GM12878 (cell line): ENCODE results near the gene SPINT2. TPM values are rescaled to one million over a fixed set of nuclear protein-coding genes. Genes with fewer than 3 reads are reported as not detected.

Experiments used
- ATAC-seq: fragments of 200-7000 bp; cut with Tn5 transposase; 3 replicates; pipeline ENCODE4 v1.9.1; 2020; ENCODE audit warnings: mild to moderate bottlenecking, moderate library complexity
- BruUV-seq: library from RNA; stranded (reverse); fragments of 400-500 nt; replicated peaks from 2 replicates; lab custom pipeline; 2021; lab: Mats Ljungman, UMichigan
- CTCF ChIA-PET: fragments of 300-600 bp; sonication (Branson Sonifier 250); formaldehyde crosslinking; extraction: SDS; loops from one replicate; lab custom pipeline; 2021; ENCODE audit warnings: inconsistent platforms; lab: Yijun Ruan, JAX
- POLR2A ChIA-PET: fragments of 350-600 bp; formaldehyde crosslinking; extraction: SDS; loops from one replicate; lab custom pipeline; 2021; ENCODE audit warnings: inconsistent platforms; lab: Charles Lee
- RAD21 ChIA-PET: fragments of 300-600 bp; sonication (Branson Sonifier 250); formaldehyde crosslinking; loops from one replicate; lab custom pipeline; 2023; ENCODE audit warnings: antibody characterized with exemption; ENCODE audit not compliant: unreplicated experiment; lab: Charles Lee
- SMC1A ChIA-PET: fragments of 300-600 bp; sonication (Branson Sonifier 250); formaldehyde crosslinking; loops from one replicate; lab custom pipeline; 2023; ENCODE audit not compliant: unreplicated experiment, uncharacterized antibody; lab: Charles Lee
- DNase-seq: peaks from one replicate; pipeline ENCODE4 v3.0.0-alpha.2; 2011; ENCODE audit warnings: low read depth, low spot score
- FAIRE-seq: peaks from 3 replicates; lab custom pipeline; 2011; peaks lifted over from hg19 to GRCh38; lab: Jason Lieb, UNC
- H2AFZ ChIP-seq: 2 replicates; pipeline ENCODE4 v1.6.0; 2011; ENCODE audit warnings: low read depth, low read length, control low read depth; ENCODE audit not compliant: control insufficient read depth
- H3K27ac ChIP-seq: 2 replicates; pipeline ENCODE4 v1.5.1; 2011; ENCODE audit warnings: control low read depth; ENCODE audit not compliant: control insufficient read depth, insufficient read depth
- H3K27me3 ChIP-seq, 2 experiments: replicated peaks in 1 of 2; 2 replicates each; pipeline versions ENCODE4 v1.6.0 to v1.6.1; 2011; ENCODE audit warnings: low read length in 1 of 2; ENCODE audit not compliant: control insufficient read depth in 2 of 2, insufficient read depth in 2 of 2
- H3K36me3 ChIP-seq, 2 experiments: 2 replicates each; pipeline ENCODE4 v1.5.1; 2011; ENCODE audit warnings: low read length in 1 of 2; ENCODE audit not compliant: control insufficient read depth in 2 of 2, insufficient read depth in 2 of 2
- H3K4me1 ChIP-seq: 2 replicates; pipeline ENCODE4 v1.6.1; 2011; ENCODE audit warnings: mild to moderate bottlenecking, low read length, moderate library complexity, mixed read lengths; ENCODE audit not compliant: control insufficient read depth, insufficient read depth
- H3K4me2 ChIP-seq: 2 replicates; pipeline ENCODE4 v1.6.0; 2011; ENCODE audit warnings: control low read depth; ENCODE audit not compliant: control insufficient read depth, insufficient read depth
- H3K4me3 ChIP-seq: fragments of 200-600 bp; sonication (generic); 2 replicates; pipeline ENCODE4 v1.5.1; 2016
- H3K79me2 ChIP-seq: 2 replicates; pipeline ENCODE4 v1.6.0; 2011; ENCODE audit warnings: low read length; ENCODE audit not compliant: control insufficient read depth, insufficient read depth
- H3K9ac ChIP-seq: 2 replicates; pipeline ENCODE4 v1.8.0; 2011; ENCODE audit warnings: low read length, control low read depth, mixed read lengths; ENCODE audit not compliant: control insufficient read depth, insufficient read depth
- H3K9me3 ChIP-seq: replicated peaks from 3 replicates; pipeline ENCODE4 v1.5.1; 2011; ENCODE audit warnings: mild to moderate bottlenecking, low read length; ENCODE audit not compliant: control insufficient read depth, insufficient read depth
- H4K20me1 ChIP-seq: 2 replicates; pipeline ENCODE4 v1.6.0; 2011; ENCODE audit not compliant: control insufficient read depth, insufficient read depth
- BHLHE40 ChIP-seq, 2 experiments: fragments of 450-650 bp in 1 of 2; IDR thresholded peaks; 2 replicates each; pipeline ENCODE4 v1.6.1; 2011 to 2017; ENCODE audit warnings: low read depth in 2 of 2, borderline replicate concordance in 1 of 2, improper control_type of control experiment in 1 of 2, low read length in 1 of 2, mild to moderate bottlenecking in 1 of 2
- ELK1 ChIP-seq: IDR thresholded peaks from 2 replicates; pipeline ENCODE4 v1.6.1; 2012; ENCODE audit warnings: low read depth, low read length, improper control_type of control experiment
- ETV6 ChIP-seq, 2 experiments: fragments of 450-650 bp in 1 of 2; IDR thresholded peaks in 1 of 2; conservative IDR thresholded peaks in 1 of 2; 2 replicates each; pipeline ENCODE4 v1.6.1; 2014; ENCODE audit warnings: antibody characterized with exemption in 1 of 2, borderline replicate concordance in 1 of 2, low read depth in 1 of 2, mild to moderate bottlenecking in 1 of 2, moderate library complexity in 1 of 2
- NFXL1 ChIP-seq: fragments of 450-650 bp; IDR thresholded peaks from 2 replicates; pipeline ENCODE4 v1.6.1; 2017; ENCODE audit warnings: antibody characterized with exemption, mild to moderate bottlenecking, borderline replicate concordance
- RAD51 ChIP-seq: fragments of 450-650 bp; IDR thresholded peaks from 2 replicates; pipeline ENCODE4 v1.6.1; 2016; ENCODE audit warnings: moderate library complexity, mild to moderate bottlenecking, inconsistent platforms
- STAT1 ChIP-seq: fragments of 450-650 bp; conservative IDR thresholded peaks from 2 replicates; pipeline ENCODE4 v1.6.1; 2014; ENCODE audit warnings: antibody characterized with exemption, mild to moderate bottlenecking
- ZBTB11 ChIP-seq: fragments of 450-650 bp; formaldehyde crosslinking; IDR thresholded peaks from 2 replicates; pipeline ENCODE4 v1.5.0; 2022; ENCODE audit warnings: mild to moderate bottlenecking, missing genetic modification characterization
- ZNF274 ChIP-seq: IDR thresholded peaks from one replicate; pipeline ENCODE4 v1.8.0; 2011; ENCODE audit not compliant: insufficient read length, insufficient read depth
- WGBS: methylation state at CpG from one replicate; pipeline ENCODE4 v1.1.6; 2016; ENCODE audit warnings: low lambda C conversion rate; ENCODE audit not compliant: insufficient replicate concordance, insufficient coverage; ENCODE audit errors: missing lambda C conversion rate; 5-methylcytosine and 5-hydroxymethylcytosine counted together
- in situ Hi-C: fragments of 300-500 bp; cut with MboI; formaldehyde crosslinking; loops from 9 replicates; pipeline ENCODE4 v1.14.3; 2018; ENCODE audit warnings: mixed read lengths
- intact Hi-C: fragments of 100-400 bp; cut with micrococcal nuclease; formaldehyde crosslinking; loops from one replicate; pipeline ENCODE4 v1.14.2; 2022; ENCODE audit not compliant: unreplicated experiment
- polyA plus RNA-seq, 11 experiments: library from polyadenylated mRNA; depleted of rRNA in 4 of 11; unstranded in 6 of 11; stranded (reverse) in 5 of 11; fragments of >200 nt; fragmentation: Nextera tagmentation in 4 of 11; fragmentation: Illumina TruSeq in 1 of 11; extraction: Ambion mirVana in 4 of 11; extraction: Trizol in 1 of 11; gene quantifications; 1 replicate in 1 of 11; 2 replicates in 10 of 11; pipeline versions ENCODE4 v1.2.1 to v1.2.3, GENCODE V29; 2011 to 2016; ENCODE audit warnings: inconsistent platforms in 2 of 11, missing spikeins in 2 of 11, low read depth in 1 of 11
- total RNA-seq, 4 experiments: library from RNA; depleted of rRNA in 3 of 4; stranded (reverse); fragments of >200 nt in 3 of 4; fragmentation: Illumina TruSeq in 1 of 4; extraction: Trizol in 1 of 4; gene quantifications; 2 replicates each; pipeline versions ENCODE4 v1.2.1 to v1.2.3, GENCODE V29; 2013 to 2021

The SPINT2 gene
- total and polyA plus RNA-seq, 10 of the 15 experiments (the other 5 are each of a cell fraction or from before 2014, with no cell fraction given), result 0.15 to 26.5 (median 17.5) TPM

- intact Hi-C loops, result no loop called here
- no peaks in the 10 kb centered on the region for H3K79me2 ChIP-seq
- POLR2A ChIA-PET, result no interaction called here
- H3K4me1 ChIP-seq, result no peaks in the 10 kb centered on the region
- H2AFZ ChIP-seq, result no peak overlapping the region
- in situ Hi-C loops, result no loop called here
- H3K9ac ChIP-seq, result no peak overlapping the region
- CTCF ChIA-PET, result interaction anchor here (1.1 to 1.3 kb wide), 2 partner anchors 11 to 33 kb away, joined by 3 to 4 read pairs; no protein-coding TSS in a partner anchor
- BruUV-seq, result no TSS peak
- TF ChIP-seq NFXL1, result no peak
- no peak for TF ChIP-seq ELK1
- SMC1A ChIA-PET, result no interaction called here
- WGBS, result 58% methylated on average over 7 of the region's 7 CpGs
- no peak overlapping the region for H3K27ac ChIP-seq
- no peak for ATAC-seq
- H3K27me3 ChIP-seq, result no peaks in the 10 kb centered on the region; a peak in 1 of 4 replicates
- RAD21 ChIA-PET, result no interaction called here
- H3K36me3 ChIP-seq, result no peaks in the 10 kb centered on the region
- FAIRE-seq, result no peak
- H3K4me3 ChIP-seq, result no peak overlapping the region
- H4K20me1 ChIP-seq, result no peaks in the 10 kb centered on the region
- DNase-seq, result no peak
- no peaks in the 10 kb centered on the region for H3K9me3 ChIP-seq
- no peak overlapping the region for H3K4me2 ChIP-seq
These were observed 12.7 kb downstream of the SPINT2 start for GRCh38 chr19:38276942-38277517.

- no peak for DNase-seq
- H3K9ac ChIP-seq, result no peak overlapping the region
- CTCF ChIA-PET, result interaction anchor here (1.3 kb wide), 1 partner anchor 33 kb away, joined by 4 read pairs; no protein-coding TSS in a partner anchor
- no peaks in the 10 kb centered on the region for H3K4me1 ChIP-seq
- RAD21 ChIA-PET, result no interaction called here
- WGBS, result 40% methylated on average over 5 of the region's 5 CpGs
- H3K27me3 ChIP-seq, result no peaks in the 10 kb centered on the region; a peak in 1 of 4 replicates
- no peak for ATAC-seq
- POLR2A ChIA-PET, result no interaction called here
- H3K9me3 ChIP-seq, result no peaks in the 10 kb centered on the region
- no peaks in the 10 kb centered on the region for H3K79me2 ChIP-seq
- in situ Hi-C loops (no loop called here), intact Hi-C loops (no loop called here)
- H3K4me3 ChIP-seq, result no peak overlapping the region
- no peak overlapping the region for H2AFZ ChIP-seq
- SMC1A ChIA-PET, result no interaction called here
- FAIRE-seq, result no peak
- no peak overlapping the region for H3K27ac ChIP-seq
- H4K20me1 ChIP-seq, result no peaks in the 10 kb centered on the region
- H3K36me3 ChIP-seq, result no peaks in the 10 kb centered on the region
- no peak overlapping the region for H3K4me2 ChIP-seq
- no TSS peak for BruUV-seq
- no peak for TF ChIP-seq RAD51
- TF ChIP-seq ETV6 (conservative IDR thresholded peaks at IDR 0.05 in 1 of 2, IDR thresholded peaks at IDR 0.05 in 1 of 2; ENCODE audit: borderline replicate concordance in 1 of 2, low read depth in 1 of 2), result no peak
- no peak for TF ChIP-seq ZNF274
- no peak for TF ChIP-seq STAT1
- TF ChIP-seq BHLHE40 (IDR thresholded peaks at IDR 0.05; ENCODE audit: borderline replicate concordance in 1 of 2, low read depth in 2 of 2, low read length in 1 of 2), result no peak
- TF ChIP-seq ZBTB11 (CRISPR knock-in tag), result no peak
These were observed 13.2 kb downstream of the SPINT2 start for GRCh38 chr19:38277549-38277948.
